Measurements from ENCODE around the gene RDM1. TPM values are rescaled to one million over a fixed set of nuclear protein-coding genes. Genes with fewer than 3 reads are reported as not detected.

The RDM1 gene, protein sequence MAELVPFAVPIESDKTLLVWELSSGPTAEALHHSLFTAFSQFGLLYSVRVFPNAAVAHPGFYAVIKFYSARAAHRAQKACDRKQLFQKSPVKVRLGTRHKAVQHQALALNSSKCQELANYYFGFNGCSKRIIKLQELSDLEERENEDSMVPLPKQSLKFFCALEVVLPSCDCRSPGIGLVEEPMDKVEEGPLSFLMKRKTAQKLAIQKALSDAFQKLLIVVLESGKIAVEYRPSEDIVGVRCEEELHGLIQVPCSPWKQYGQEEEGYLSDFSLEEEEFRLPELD
- under 1 TPM in 1 of 2 experiments, not detected in 1; 0.41 TPM for total RNA-seq
- polyA plus RNA-seq = 1 to 10 TPM in 1 of 3 donors, under 1 TPM in 1, not detected in 1; 0.32 to 2.7 TPM
- 0 to 1.0 (median 0.04) reads per million in 6 experiments for total RNA-seq

DNA sequence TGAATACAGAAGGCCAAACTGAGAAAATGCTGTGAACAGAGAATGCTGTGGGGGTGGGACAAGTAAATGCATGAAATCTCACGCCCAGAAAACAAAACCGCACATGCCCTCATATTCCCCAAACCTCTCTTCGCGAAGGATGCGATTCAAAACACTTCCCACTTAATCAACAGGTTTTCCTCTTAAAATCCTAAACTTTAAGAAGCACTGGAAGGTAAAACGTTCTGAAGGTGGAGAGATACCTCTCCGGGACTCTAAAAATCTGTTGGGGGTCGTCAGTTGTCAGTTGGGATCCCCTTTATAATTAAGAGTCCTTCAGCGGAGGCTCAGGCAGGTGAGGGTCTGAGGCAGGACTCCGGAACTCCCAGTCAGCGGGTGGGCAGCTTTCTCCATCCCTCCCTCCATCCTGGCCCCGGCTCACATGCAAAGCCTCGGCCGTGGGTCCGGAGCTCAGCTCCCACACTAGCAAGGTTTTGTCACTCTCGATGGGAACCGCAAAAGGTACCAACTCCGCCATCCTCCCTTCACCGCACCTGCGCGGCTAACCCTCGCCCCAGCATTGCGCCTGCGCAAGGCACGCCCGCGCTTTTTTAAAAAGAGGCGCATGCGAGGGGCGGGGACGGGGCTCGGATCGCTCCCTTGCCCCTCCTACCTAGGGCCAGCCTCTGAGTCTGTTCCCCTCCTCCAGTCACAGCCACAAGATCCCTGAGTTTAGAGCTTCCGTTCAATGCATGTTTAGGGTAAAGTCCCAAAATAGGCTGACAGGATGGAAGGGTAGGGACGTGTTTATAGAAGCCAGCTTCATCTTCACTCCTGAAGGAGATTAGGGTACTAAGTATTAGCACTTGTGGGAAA is at the start of gene RDM1:
TSS of gene RDM1 (minus strand) at position 563 of the 855 bp plus-strand sequence. CDS start at position 517, 46 bp downstream.
- DNase-seq = peak; percentile 55 to 83 (median 74)
- Mint-ChIP-seq H3K36me3 (no peaks in the 10 kb centered on the region), H3K4me3 (peak within 1 kb of the TSS; percentile 80 to 88 (median 84)), H3K4me1 (peaks cover 7 to 19% (median 13%) of the 10 kb centered on the region in 4 donors), H3K27ac (peak within 1 kb of the TSS in 7 of 10 donors; percentile 1 to 86 (median 48)), H3K27me3 (peaks cover 0 to 5% (median 0%) of the 10 kb centered on the region in 5 donors), H3K9me3 (no peaks in the 10 kb centered on the region)
- POLR2A ChIA-PET = interaction anchor here (0.9 kb wide), 1 partner anchor 32 kb away, joined by 3 read pairs; no protein-coding TSS in a partner anchor
- peak; percentile 92 to 98 for ATAC-seq

DNA sequence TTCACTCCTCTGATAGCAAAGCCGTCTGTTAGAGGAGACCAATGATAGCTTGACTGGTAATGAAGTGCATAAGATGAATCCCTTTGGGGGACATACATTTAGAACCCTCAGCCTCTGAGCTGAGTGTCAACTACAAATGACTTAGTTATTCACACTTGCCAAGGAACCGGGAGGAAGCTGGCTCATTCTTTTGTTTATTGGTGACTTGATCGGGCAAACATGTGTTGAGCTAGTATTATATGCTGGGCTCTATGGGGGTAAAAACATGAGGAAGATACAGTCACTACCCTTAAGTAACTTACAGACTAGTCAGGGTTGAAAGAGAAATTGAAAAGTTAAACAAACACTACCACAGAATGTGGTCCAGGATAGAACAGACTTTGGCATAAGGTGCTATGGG is 47.8 kb upstream of the RDM1 start:
- DNase-seq (no peak), ATAC-seq (no peak)
- H3K4me3 Mint-ChIP-seq = no peak overlapping the region
- H3K27me3 Mint-ChIP-seq = peaks cover 0 to 24% (median 8%) of the 10 kb centered on the region in 5 donors
- POLR2A ChIA-PET = no interaction called here
- H3K36me3 Mint-ChIP-seq = no peaks in the 10 kb centered on the region
- peaks cover 0 to 13% (median 0%) of the 10 kb centered on the region in 4 donors for H3K4me1 Mint-ChIP-seq
- H3K9me3 Mint-ChIP-seq = no peaks in the 10 kb centered on the region
- H3K27ac Mint-ChIP-seq = no peak overlapping the region

DNA sequence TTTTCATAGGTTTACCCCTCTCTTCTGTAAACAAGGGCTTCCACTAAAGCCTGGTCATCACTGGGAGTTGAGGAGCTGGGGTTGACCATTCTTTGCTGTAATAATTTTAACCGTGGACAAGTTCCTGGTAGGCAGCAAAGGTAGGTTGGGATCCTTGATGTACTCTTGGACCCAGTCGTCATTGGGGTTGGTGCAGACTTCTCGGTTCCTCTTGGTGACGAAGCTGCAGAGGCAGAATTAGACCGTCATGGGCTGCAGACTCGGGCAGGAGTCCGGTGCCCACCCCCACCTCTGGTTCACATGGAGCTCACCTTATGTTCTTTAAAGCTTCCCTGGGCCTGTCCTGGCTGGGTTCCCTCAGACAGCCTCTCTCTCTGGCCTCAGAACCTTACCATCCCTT is 46.9 kb upstream of the RDM1 start:
- POLR2A ChIA-PET = no interaction called here
- H3K27me3 Mint-ChIP-seq = peaks cover 0 to 24% (median 8%) of the 10 kb centered on the region in 5 donors
- H3K27ac Mint-ChIP-seq = no peak overlapping the region
- no peaks in the 10 kb centered on the region for H3K9me3 Mint-ChIP-seq
- no peak for ATAC-seq
- no peaks in the 10 kb centered on the region for H3K36me3 Mint-ChIP-seq
- DNase-seq = no peak
- H3K4me3 Mint-ChIP-seq = no peak overlapping the region
- peaks cover 0 to 13% (median 0%) of the 10 kb centered on the region in 4 donors for H3K4me1 Mint-ChIP-seq

DNA sequence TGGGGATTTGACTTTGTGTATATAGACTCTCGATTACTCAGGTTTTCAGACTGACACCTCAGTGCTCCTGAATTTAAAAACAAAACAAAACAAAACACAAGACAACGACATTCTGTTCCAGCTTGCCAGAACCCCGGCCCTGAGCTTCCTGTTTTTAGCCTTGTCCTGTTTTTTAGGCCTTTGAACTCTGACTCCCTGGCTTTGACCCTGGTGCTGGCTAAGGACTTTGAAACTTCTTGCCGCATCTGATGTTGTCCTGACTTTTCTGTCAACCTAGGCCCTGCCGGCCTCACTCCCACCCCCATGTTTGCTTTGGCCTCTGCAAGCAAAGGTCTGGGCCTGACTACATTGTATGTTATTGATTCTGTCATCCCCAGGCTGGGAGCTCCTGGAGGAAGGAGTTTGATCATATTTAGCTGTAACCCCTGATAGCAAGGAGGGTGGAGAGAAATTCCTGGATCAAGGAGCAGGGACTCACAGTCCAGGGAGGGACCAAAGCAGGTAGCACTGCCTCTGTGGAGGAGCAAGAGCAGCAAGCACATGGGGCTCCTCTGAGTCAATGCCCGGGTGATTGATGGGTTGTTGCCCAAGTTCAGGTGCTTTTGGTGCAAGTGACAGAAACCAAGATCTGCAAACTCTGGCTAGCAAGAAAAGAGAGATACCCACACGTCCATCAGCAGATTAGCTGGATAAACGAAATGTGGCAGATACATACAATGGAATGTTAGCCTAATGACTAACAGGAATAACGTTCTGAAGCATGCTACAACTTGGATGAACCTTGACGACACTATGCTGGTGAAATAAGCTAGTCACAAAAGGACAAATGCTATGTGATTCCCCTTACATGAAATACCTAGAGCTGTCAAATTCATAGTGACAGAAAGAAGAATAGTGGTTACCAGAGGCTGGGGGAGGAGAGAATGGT is 43.0 kb upstream of the RDM1 start:
- Mint-ChIP-seq H3K36me3 (no peaks in the 10 kb centered on the region), H3K4me3 (no peak overlapping the region), H3K9me3 (no peaks in the 10 kb centered on the region), H3K4me1 (peaks cover 0 to 19% (median 0%) of the 10 kb centered on the region in 4 donors), H3K27me3 (peaks cover 0 to 14% (median 3%) of the 10 kb centered on the region in 5 donors), H3K27ac (peak overlapping the region in 1 of 10 donors; percentile 19)
- no peak for DNase-seq
- no peak for ATAC-seq
- POLR2A ChIA-PET = interaction anchor here (0.6 kb wide), 1 partner anchor 8 kb away, joined by 4 read pairs; no protein-coding TSS in a partner anchor

DNA sequence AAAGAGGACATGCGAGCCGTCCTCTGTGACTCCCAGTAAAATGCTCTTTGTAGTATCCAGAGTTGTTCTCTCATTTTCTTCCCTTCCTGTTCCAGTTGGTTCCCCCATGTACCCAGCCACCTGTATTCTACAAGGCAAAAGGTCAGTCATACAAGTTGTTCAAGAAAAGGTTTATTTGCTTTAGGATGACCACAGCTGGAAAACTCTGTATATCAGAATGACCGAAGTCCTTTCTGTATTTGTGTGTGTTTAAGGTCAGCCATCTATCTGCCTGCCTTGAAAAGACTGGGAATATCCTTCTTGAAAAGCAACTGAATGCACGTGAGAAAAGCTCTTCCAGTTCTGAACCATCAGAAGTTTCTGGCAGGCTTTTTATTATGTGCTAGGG is 42.4 kb upstream of the RDM1 start:
- H3K4me3 Mint-ChIP-seq = no peak overlapping the region
- H3K36me3 Mint-ChIP-seq = no peaks in the 10 kb centered on the region
- POLR2A ChIA-PET = no interaction called here
- ATAC-seq (no peak), DNase-seq (no peak)
- H3K27ac Mint-ChIP-seq = no peak overlapping the region
- H3K4me1 Mint-ChIP-seq = peaks cover 0 to 19% (median 0%) of the 10 kb centered on the region in 4 donors
- no peaks in the 10 kb centered on the region for H3K9me3 Mint-ChIP-seq
- H3K27me3 Mint-ChIP-seq = peaks cover 0 to 8% (median 3%) of the 10 kb centered on the region in 5 donors

DNA sequence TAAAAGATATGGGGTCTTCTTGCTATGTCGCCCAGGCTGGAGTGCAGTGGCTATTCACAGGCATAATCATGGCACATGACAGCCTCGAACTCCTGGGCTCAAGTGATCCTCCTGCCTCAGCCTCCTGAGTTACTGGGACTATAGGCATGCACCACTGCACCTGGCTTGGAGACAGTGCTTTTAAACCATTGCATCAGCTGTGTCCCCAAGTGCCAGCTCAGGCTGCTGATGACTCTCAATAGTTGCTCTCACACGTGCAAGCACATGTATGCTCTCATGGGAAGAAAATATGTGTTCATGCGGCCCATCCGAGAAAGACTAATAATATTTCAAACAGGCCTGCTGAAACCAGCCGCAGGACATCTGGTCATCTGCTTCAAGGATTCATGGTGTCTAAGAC is 42.0 kb upstream of the RDM1 start:
- H3K27me3 Mint-ChIP-seq = peaks cover 0 to 4% (median 3%) of the 10 kb centered on the region in 5 donors
- POLR2A ChIA-PET = no interaction called here
- no peak overlapping the region for H3K4me3 Mint-ChIP-seq

DNA sequence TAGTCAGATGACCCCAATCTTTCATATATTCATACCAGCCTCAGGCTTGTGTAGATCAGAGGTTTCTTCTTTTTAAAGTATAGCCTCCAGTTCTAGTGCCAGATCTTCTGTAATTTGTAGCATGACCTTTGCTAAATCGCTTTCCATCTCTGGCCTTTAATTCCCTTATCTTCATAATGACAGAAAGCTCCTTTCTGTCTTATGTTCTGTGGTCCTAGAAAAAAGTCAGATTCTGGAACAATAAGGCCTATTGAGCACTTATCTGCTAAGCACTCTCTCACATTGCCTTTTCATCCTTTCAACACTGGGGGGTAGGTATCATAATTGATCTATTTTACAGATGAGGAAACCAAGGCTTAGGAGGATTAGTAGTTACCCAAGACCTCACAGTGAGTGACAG is 41.5 kb upstream of the RDM1 start:
- POLR2A ChIA-PET = no interaction called here
- ATAC-seq (no peak), DNase-seq (no peak)
- Mint-ChIP-seq H3K27me3 (peaks cover 0 to 4% (median 3%) of the 10 kb centered on the region in 5 donors), H3K4me3 (no peak overlapping the region), H3K9me3 (no peaks in the 10 kb centered on the region), H3K4me1 (peaks cover 0 to 19% (median 0%) of the 10 kb centered on the region in 4 donors), H3K36me3 (no peaks in the 10 kb centered on the region), H3K27ac (no peak overlapping the region)

More for the DNA sequence above, 42.0 kb upstream of the RDM1 start:
- no peak for ATAC-seq
- Mint-ChIP-seq H3K36me3 (no peaks in the 10 kb centered on the region), H3K4me1 (peaks cover 0 to 19% (median 0%) of the 10 kb centered on the region in 4 donors), H3K27ac (no peak overlapping the region), H3K9me3 (no peaks in the 10 kb centered on the region)
- DNase-seq = no peak

DNA sequence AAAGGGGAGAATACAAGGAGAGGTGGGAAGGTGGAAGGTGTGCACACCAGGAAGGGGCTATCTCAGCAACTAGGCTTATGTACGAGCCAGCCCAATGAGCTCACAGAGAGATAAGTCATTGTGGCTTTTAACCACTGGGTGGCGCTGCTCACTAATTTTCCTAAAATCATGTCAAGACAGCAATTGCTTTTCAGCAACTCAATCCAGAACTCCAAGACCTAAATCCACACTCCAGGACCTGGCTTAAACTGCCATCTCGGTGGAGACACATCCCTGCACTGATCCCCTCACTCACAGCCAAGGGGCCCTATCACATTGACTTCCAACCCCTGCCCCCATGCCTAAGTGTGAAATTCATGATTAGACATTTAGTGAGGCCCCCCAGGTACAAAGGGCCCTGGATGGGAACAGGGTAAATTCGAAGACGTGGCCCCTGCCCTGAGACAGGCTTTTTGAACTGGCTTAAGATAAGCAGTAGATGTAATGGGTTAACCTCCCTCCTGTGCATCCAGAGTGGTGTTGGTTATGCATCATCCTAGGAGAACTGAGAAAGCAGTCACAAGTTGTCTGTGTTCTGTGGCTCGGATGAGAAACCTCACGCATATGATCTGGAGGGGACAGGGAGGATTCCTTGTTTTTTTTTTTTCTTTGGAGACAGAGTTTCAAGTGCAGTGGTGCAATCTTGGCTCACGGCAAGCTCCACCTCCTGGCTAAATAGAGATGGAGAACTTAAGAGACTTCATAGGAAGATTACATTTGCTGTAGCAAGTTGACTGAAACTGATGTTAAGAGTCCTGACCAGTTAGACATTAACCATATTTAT is 39.2 kb upstream of the RDM1 start:
- H3K27ac Mint-ChIP-seq = no peak overlapping the region
- POLR2A ChIA-PET = no interaction called here
- peak; percentile 47 to 48 for ATAC-seq

DNA sequence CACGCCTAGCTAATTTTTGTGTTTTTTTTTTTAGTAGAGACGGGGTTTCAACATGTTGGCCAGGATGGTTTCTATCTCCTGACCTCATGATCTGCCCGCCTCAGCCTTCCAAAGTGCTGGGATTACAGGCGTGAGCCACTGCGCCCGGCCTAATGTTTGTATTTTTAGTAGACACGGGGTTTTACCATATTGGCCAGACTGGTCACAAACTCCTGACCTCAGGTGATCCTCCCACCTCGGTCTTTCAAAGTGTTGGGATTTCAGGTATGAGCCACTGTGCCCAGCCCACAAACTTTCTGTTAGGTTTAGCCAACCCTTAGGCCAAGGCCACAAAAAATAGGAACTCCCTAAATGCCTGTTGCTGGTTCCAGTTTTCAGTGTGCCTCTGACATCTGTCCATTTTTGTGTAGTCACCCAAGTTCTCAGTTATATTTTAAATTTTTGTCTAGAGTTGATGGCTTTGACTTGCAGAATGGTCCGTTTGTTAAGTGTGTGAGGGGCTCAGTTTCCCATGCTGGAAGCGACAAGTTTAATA is 38.0 kb upstream of the RDM1 start:
- POLR2A ChIA-PET = no interaction called here
- H3K36me3 Mint-ChIP-seq = no peaks in the 10 kb centered on the region
- ATAC-seq (no peak), DNase-seq (no peak)
- H3K4me3 Mint-ChIP-seq = no peak overlapping the region
- H3K9me3 Mint-ChIP-seq = no peaks in the 10 kb centered on the region
- no peak overlapping the region for H3K27ac Mint-ChIP-seq
- peaks cover 0 to 10% (median 0%) of the 10 kb centered on the region in 4 donors for H3K4me1 Mint-ChIP-seq
- peaks cover 0 to 1% (median 0%) of the 10 kb centered on the region in 5 donors for H3K27me3 Mint-ChIP-seq

More for the DNA sequence above, 39.2 kb upstream of the RDM1 start:
- H3K9me3 Mint-ChIP-seq = no peaks in the 10 kb centered on the region
- DNase-seq = peak; percentile 28 to 81 (median 59)
- no peaks in the 10 kb centered on the region for H3K27me3 Mint-ChIP-seq
- H3K4me1 Mint-ChIP-seq = peaks cover 0 to 10% (median 0%) of the 10 kb centered on the region in 4 donors
- H3K4me3 Mint-ChIP-seq = no peak overlapping the region
- H3K36me3 Mint-ChIP-seq = no peaks in the 10 kb centered on the region

DNA sequence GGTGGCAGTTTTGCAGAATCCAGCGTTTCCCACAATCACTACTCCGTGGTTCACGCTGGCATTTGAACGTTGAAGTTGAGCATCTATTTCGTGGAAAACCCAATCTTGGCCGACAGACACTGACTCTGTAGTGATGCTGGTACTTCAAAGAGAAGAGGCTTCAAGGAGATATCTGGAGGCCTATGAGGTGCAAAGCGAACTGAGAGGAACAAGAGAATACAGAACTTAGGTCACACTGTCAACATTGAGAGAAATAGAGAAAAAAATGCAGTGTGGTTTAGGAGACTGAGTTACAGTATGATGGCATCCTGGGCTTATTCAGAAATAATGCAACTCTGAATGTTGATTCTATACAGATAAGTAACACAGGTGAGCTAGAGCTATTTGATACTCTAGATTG is 34.7 kb upstream of the RDM1 start:
- Mint-ChIP-seq H3K27me3 (peaks cover 0 to 5% (median 0%) of the 10 kb centered on the region in 5 donors), H3K36me3 (no peaks in the 10 kb centered on the region), H3K27ac (no peak overlapping the region), H3K9me3 (no peaks in the 10 kb centered on the region), H3K4me1 (peaks cover 0 to 10% (median 0%) of the 10 kb centered on the region in 4 donors), H3K4me3 (no peak overlapping the region)
- ATAC-seq = no peak
- POLR2A ChIA-PET = no interaction called here
- no peak for DNase-seq

DNA sequence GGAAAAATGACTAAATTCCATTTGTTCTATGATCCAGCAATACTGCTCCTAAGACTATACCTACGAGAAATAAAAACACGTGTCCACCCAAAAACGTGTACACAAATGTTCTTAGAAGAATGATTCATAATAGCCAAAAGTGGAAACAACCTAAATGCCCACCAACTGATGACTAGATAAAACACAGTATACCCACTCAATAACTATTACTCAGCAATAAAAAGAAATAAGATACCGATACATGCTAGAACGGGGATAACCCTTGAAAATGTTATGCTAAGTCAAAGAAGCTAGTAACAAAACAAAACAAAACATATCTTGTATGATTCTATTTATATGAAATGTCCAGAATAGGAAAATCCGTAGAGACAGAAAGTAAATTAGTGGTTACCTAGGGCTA is 33.1 kb upstream of the RDM1 start:
- Mint-ChIP-seq H3K36me3 (no peaks in the 10 kb centered on the region), H3K27me3 (peaks cover 0 to 9% (median 2%) of the 10 kb centered on the region in 5 donors), H3K4me1 (no peaks in the 10 kb centered on the region), H3K9me3 (no peaks in the 10 kb centered on the region), H3K4me3 (no peak overlapping the region), H3K27ac (no peak overlapping the region)
- POLR2A ChIA-PET = no interaction called here
- ATAC-seq (no peak), DNase-seq (no peak)

All from naive thymus-derived CD8-positive, alpha-beta T cell (primary cell).